Adrenal gland (tissue), 5 donors: ENCODE results near the gene SOX13.

ENCODE experiments used
- CTCF ChIP-seq, 6 experiments: fragments of 450-650 bp in 4 of 6; fragments of 200-600 bp in 2 of 6; sonication (generic) in 1 of 6; IDR thresholded peaks; 1 replicate in 5 of 6; 2 replicates in 1 of 6; pipeline versions ENCODE4 v1.5.1 to v1.8.0; 2016 to 2021; ENCODE audit warnings: antibody characterized with exemption in 6 of 6, mild to moderate bottlenecking in 2 of 6, moderate library complexity in 1 of 6
- POLR2A ChIP-seq, 2 donors: fragments of 450-650 bp; IDR thresholded peaks; one replicate each; pipeline ENCODE4 v1.6.1; 2017; ENCODE audit warnings: antibody characterized with exemption in 2 of 2, mild to moderate bottlenecking in 2 of 2, moderate library complexity in 1 of 2
- donor health status: DM: no; HTN: no; CAD: no.

- TF ChIP-seq CTCF (IDR thresholded peaks at IDR 0.05), result no peak
- TF ChIP-seq POLR2A (IDR thresholded peaks at IDR 0.05), result no peak
These were observed 97.7 kb downstream of the SOX13 start for GRCh38 chr1:204170494-204171155.
